Measurements from ENCODE around the gene FGD4. TPM values are rescaled to one million over a fixed set of nuclear protein-coding genes. Genes with fewer than 3 reads are reported as not detected.

The FGD4 gene
- total RNA-seq, 1 donor from 2014 or later = 17.2 TPM

DNA sequence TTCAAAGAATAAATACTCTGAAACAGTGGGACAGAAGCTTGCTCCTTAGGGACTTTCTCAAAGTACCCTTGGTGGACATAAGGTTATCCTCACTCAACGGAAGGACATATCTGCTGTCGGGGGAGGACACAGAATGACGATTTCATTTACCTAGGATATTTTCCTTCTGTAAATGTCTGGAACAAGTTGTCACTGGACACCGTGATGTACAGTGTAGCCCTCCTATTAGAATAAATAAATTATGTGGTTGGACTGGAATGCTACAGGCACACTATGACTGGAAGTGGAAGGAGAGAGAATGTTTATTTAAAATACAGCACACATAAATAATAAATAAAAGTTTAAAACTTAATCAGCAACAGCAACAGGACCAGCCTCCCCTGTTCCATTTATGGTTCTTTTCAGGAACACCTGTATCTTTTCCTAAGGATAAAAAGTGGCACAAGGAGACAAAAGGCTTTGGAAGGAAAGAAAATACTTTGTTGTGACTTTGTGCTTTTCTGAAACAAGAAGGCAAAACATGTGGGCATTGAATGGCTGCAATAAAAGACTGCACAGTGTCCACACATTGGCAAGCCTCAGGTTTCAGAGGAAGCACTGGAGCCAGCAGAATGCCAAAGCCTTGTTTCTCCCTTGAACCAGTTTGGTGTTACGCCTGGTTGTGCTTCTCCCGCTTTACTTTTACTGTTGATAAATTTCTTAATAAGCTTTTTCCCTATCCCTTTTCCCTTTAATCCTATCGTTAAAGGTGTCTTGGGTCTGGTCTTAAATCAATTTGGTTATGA, 36.8 kb downstream of the FGD4 start:
- no peak for DNase-seq (ENCODE audit: low spot score)
- no peak overlapping the region for H3K27ac Mint-ChIP-seq (ENCODE audit: unreplicated experiment)
- peaks cover 24% of the 10 kb centered on the region for H3K4me1 Mint-ChIP-seq (ENCODE audit: unreplicated experiment)
- TF ChIP-seq, protein P1, sequence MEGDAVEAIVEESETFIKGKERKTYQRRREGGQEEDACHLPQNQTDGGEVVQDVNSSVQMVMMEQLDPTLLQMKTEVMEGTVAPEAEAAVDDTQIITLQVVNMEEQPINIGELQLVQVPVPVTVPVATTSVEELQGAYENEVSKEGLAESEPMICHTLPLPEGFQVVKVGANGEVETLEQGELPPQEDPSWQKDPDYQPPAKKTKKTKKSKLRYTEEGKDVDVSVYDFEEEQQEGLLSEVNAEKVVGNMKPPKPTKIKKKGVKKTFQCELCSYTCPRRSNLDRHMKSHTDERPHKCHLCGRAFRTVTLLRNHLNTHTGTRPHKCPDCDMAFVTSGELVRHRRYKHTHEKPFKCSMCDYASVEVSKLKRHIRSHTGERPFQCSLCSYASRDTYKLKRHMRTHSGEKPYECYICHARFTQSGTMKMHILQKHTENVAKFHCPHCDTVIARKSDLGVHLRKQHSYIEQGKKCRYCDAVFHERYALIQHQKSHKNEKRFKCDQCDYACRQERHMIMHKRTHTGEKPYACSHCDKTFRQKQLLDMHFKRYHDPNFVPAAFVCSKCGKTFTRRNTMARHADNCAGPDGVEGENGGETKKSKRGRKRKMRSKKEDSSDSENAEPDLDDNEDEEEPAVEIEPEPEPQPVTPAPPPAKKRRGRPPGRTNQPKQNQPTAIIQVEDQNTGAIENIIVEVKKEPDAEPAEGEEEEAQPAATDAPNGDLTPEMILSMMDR (IDR thresholded peaks at IDR 0.05; ENCODE audit: unreplicated experiment) = no peak
- no peak overlapping the region for H3K4me3 Mint-ChIP-seq (ENCODE audit: unreplicated experiment)
- no peaks in the 10 kb centered on the region for H3K36me3 Mint-ChIP-seq (ENCODE audit: low read depth, unreplicated experiment)
- H3K27me3 Mint-ChIP-seq (ENCODE audit: unreplicated experiment) = no peaks in the 10 kb centered on the region
- no peaks in the 10 kb centered on the region for H3K9me3 Mint-ChIP-seq (ENCODE audit: unreplicated experiment)

DNA sequence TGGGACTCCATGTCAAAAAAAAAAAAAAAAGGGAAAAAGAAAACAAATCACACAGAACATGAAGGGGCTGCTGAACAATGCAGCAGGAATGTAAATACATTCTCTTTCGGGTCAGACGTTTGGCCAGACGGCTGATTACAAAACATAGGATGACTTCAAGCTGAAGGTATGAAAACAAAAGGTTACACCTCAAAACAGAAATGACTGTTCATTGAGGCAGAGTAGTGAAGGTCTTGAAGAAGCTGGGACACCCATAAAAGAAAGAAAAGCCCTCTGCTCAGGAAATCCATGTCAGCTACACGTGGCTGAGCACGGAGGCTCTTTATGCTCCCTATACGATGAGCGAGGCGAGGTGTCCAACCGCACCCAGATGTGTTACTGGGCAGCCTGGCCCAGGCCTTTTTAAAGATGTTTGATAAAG, 37.7 kb downstream of the FGD4 start:
- DNase-seq (ENCODE audit: low spot score) = no peak
- Mint-ChIP-seq H3K9me3 (ENCODE audit: unreplicated experiment) (no peaks in the 10 kb centered on the region), H3K36me3 (ENCODE audit: low read depth, unreplicated experiment) (no peaks in the 10 kb centered on the region), H3K4me3 (ENCODE audit: unreplicated experiment) (peak overlapping the region; percentile 18), H3K4me1 (ENCODE audit: unreplicated experiment) (peaks cover 24% of the 10 kb centered on the region), H3K27ac (ENCODE audit: unreplicated experiment) (peak overlapping the region; percentile 74), H3K27me3 (ENCODE audit: unreplicated experiment) (peaks cover 4% of the 10 kb centered on the region)
- TF ChIP-seq, protein P1 (IDR thresholded peaks at IDR 0.05; ENCODE audit: unreplicated experiment) = no peak

DNA sequence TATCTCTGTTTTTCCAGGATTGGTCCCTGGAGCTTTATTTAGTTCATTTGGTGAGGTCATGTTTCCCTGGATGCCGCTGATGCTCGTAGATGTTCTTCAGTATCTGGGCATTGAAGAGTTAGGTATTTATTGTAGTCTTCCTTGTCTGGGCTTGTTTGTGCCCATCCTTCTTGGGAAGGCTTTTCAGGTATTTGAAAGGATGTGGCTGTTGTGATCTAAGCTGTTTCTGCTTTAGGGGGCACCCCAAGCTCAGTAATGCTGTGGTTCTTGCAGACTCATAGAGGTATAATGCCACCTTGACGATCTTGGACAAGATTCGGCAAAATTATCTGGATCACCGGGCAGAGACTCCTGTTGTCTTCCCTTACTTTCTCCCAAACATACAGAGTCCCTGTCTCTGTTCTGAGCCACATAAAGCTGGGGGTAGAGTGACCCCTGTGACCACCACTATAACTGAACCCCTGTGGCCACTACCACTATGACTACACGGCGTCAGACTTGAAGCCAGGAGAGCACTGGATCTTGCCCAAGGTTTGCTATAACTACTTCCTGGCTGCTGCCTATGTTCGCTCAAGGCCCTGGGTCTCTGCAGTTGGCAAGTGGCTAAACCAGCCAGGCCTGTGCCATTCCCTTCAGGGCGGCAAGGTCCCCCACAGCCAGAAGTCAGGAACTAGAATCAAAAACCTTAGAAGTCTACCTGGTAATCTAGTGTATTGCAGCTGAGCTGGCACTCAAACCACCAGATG, 40.9 kb downstream of the FGD4 start:
- H3K27me3 Mint-ChIP-seq (ENCODE audit: unreplicated experiment) = peaks cover 9% of the 10 kb centered on the region
- H3K9me3 Mint-ChIP-seq (ENCODE audit: unreplicated experiment) = no peaks in the 10 kb centered on the region
- peak overlapping the region; percentile 6 for H3K4me3 Mint-ChIP-seq (ENCODE audit: unreplicated experiment)
- peak overlapping the region; percentile 38 for H3K27ac Mint-ChIP-seq (ENCODE audit: unreplicated experiment)
- peaks cover 34% of the 10 kb centered on the region for H3K4me1 Mint-ChIP-seq (ENCODE audit: unreplicated experiment)
- no peaks in the 10 kb centered on the region for H3K36me3 Mint-ChIP-seq (ENCODE audit: low read depth, unreplicated experiment)
- TF ChIP-seq, protein P1 (IDR thresholded peaks at IDR 0.05; ENCODE audit: unreplicated experiment) = no peak
- no peak for DNase-seq (ENCODE audit: low spot score)

GRCh38 chr12:32443491-32443890, 44.1 kb downstream of the FGD4 start:
- Mint-ChIP-seq H3K27ac (ENCODE audit: unreplicated experiment) (no peak overlapping the region), H3K27me3 (ENCODE audit: unreplicated experiment) (peaks cover 12% of the 10 kb centered on the region), H3K4me1 (ENCODE audit: unreplicated experiment) (peaks cover 50% of the 10 kb centered on the region), H3K36me3 (ENCODE audit: low read depth, unreplicated experiment) (no peaks in the 10 kb centered on the region), H3K9me3 (ENCODE audit: unreplicated experiment) (no peaks in the 10 kb centered on the region), H3K4me3 (ENCODE audit: unreplicated experiment) (no peak overlapping the region)
- no peak for DNase-seq (ENCODE audit: low spot score)
- TF ChIP-seq, protein P1 (IDR thresholded peaks at IDR 0.05; ENCODE audit: unreplicated experiment) = no peak

DNA sequence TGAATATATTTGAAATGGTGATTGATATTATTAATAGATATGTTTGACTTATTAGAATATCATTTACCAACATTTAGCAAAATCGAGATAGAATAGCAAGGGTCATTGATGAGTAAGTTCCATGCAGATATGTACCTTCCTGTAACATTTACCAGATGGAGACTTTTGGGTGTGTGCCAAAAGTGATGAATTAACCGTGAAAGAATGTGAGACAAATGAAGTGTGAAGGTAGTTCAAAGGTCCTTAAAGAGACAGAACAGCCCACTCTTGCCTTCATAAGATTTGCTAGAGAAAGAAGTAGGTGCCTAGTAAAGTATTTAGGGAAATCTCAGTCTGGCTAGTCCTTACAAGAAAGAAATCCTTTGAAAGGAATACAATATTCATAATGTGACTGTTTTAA, 45.5 kb downstream of the FGD4 start:
- H3K36me3 Mint-ChIP-seq (ENCODE audit: low read depth, unreplicated experiment) = no peaks in the 10 kb centered on the region
- no peaks in the 10 kb centered on the region for H3K9me3 Mint-ChIP-seq (ENCODE audit: unreplicated experiment)
- H3K27ac Mint-ChIP-seq (ENCODE audit: unreplicated experiment) = peak overlapping the region; percentile 86
- H3K4me3 Mint-ChIP-seq (ENCODE audit: unreplicated experiment) = no peak overlapping the region
- peaks cover 13% of the 10 kb centered on the region for H3K27me3 Mint-ChIP-seq (ENCODE audit: unreplicated experiment)
- no peak for DNase-seq (ENCODE audit: low spot score)
- TF ChIP-seq, protein P1 (IDR thresholded peaks at IDR 0.05; ENCODE audit: unreplicated experiment) = no peak
- peaks cover 54% of the 10 kb centered on the region for H3K4me1 Mint-ChIP-seq (ENCODE audit: unreplicated experiment)
